Neural cell (in vitro differentiated cells): ENCODE results near the gene SLC51A.

Source experiments
- EP300 ChIP-seq: fragments of 450-650 bp; conservative IDR thresholded peaks from 2 replicates; pipeline ENCODE4 v1.6.1; 2014; ENCODE audit warnings: antibody characterized with exemption, mild to moderate bottlenecking, moderate library complexity; ENCODE audit not compliant: poor library complexity, severe bottlenecking
- POLR2AphosphoS5 ChIP-seq: IDR thresholded peaks from 2 replicates; pipeline ENCODE4 v1.6.1; 2012
- TAF1 ChIP-seq: IDR thresholded peaks from 2 replicates; pipeline ENCODE4 v1.6.1; 2012; ENCODE audit warnings: low read depth
- TF ChIP-seq, protein P1 (sequence below): fragments of 450-650 bp; IDR thresholded peaks from 2 replicates; pipeline ENCODE4 v1.5.1; 2014; ENCODE audit warnings: antibody characterized with exemption, mild to moderate bottlenecking, moderate library complexity; ENCODE audit not compliant: poor library complexity, severe bottlenecking

DNA sequence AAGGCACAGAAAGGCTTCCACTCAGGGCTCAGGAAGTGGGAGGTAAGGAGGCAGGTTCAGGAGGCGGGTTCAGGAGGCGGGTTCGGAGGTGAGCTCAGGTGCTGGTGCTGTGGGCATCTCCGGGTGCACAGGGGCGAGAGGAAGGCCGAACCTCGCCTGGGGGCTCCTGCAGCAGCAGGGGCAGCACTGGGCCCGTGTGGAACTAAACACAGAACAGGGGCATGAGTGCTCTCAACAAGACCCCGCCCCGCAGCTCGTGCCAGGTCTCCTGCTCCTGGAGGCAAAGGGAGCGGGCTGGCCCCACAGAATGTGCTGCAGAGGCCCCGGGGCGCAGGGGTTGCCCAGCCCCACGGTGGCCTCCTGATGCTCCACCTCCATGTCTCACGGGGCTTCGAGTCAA, 18.8 kb upstream of the SLC51A start:
- TF ChIP-seq EP300, result no peak
- no peak for TF ChIP-seq TAF1
- TF ChIP-seq, protein P1, sequence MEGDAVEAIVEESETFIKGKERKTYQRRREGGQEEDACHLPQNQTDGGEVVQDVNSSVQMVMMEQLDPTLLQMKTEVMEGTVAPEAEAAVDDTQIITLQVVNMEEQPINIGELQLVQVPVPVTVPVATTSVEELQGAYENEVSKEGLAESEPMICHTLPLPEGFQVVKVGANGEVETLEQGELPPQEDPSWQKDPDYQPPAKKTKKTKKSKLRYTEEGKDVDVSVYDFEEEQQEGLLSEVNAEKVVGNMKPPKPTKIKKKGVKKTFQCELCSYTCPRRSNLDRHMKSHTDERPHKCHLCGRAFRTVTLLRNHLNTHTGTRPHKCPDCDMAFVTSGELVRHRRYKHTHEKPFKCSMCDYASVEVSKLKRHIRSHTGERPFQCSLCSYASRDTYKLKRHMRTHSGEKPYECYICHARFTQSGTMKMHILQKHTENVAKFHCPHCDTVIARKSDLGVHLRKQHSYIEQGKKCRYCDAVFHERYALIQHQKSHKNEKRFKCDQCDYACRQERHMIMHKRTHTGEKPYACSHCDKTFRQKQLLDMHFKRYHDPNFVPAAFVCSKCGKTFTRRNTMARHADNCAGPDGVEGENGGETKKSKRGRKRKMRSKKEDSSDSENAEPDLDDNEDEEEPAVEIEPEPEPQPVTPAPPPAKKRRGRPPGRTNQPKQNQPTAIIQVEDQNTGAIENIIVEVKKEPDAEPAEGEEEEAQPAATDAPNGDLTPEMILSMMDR, result no peak
- no peak for TF ChIP-seq POLR2AphosphoS5
